Sigmoid colon (tissue), 7 donors: ENCODE measurements around the gene SPAG16. TPM values are rescaled to one million over a fixed set of nuclear protein-coding genes. Genes with fewer than 3 reads are reported as not detected.

Source experiments
- DNase-seq: peaks from one replicate; pipeline ENCODE4 v3.0.0-alpha.2; 2019
- H3K27ac ChIP-seq, 4 donors: fragments of 200-600 bp; sonication (generic); one replicate each; pipeline ENCODE4 v1.5.1; 2016 to 2019; ENCODE audit warnings: mild to moderate bottlenecking in 1 of 4
- H3K27me3 ChIP-seq, 3 donors: fragments of 200-600 bp; sonication (generic); one replicate each; pipeline ENCODE4 v1.5.1; 2019; ENCODE audit warnings: mild to moderate bottlenecking in 1 of 3
- H3K36me3 ChIP-seq, 4 donors: fragments of 200-600 bp; sonication (generic); one replicate each; pipeline ENCODE4 v1.5.1; 2016 to 2019
- H3K4me1 ChIP-seq, 4 donors: fragments of 200-600 bp; sonication (generic); one replicate each; pipeline ENCODE4 v1.5.1; 2017 to 2019
- H3K4me3 ChIP-seq, 4 donors: fragments of 200-600 bp; sonication (generic); one replicate each; pipeline ENCODE4 v1.5.1; 2017 to 2019; ENCODE audit warnings: mild to moderate bottlenecking in 2 of 4, moderate library complexity in 1 of 4
- H3K9me3 ChIP-seq, 4 donors: fragments of 200-600 bp in 3 of 4; sonication (generic) in 3 of 4; one replicate each; pipeline versions ENCODE4 v1.5.1 to v1.6.1; 2013 to 2019
- CTCF ChIP-seq, 4 experiments: fragments of 450-650 bp in 3 of 4; fragments of 200-600 bp in 1 of 4; IDR thresholded peaks; one replicate each; pipeline ENCODE4 v1.5.1; 2016 to 2019; ENCODE audit warnings: antibody characterized with exemption in 4 of 4, mild to moderate bottlenecking in 3 of 4, moderate library complexity in 2 of 4
- EP300 ChIP-seq, 4 donors: sonication (generic); formaldehyde crosslinking; IDR thresholded peaks; one replicate each; pipeline ENCODE4 v1.6.1; 2017; ENCODE audit warnings: antibody characterized with exemption in 4 of 4
- POLR2A ChIP-seq, 2 donors: fragments of 450-650 bp; IDR thresholded peaks; one replicate each; pipeline ENCODE4 v1.6.1; 2016; ENCODE audit warnings: antibody characterized with exemption in 2 of 2, mild to moderate bottlenecking in 2 of 2, moderate library complexity in 2 of 2
- POLR2AphosphoS5 ChIP-seq, 4 donors: sonication (generic); formaldehyde crosslinking; IDR thresholded peaks; one replicate each; pipeline ENCODE4 v1.6.1; 2017; ENCODE audit warnings: antibody characterized with exemption in 4 of 4
- WGBS, 2 donors: extraction: QIAGEN DNeasy Blood & Tissue Kit; methylation state at CpG; one replicate each; pipeline ENCODE4 v1.1.7; 2013; 5-methylcytosine and 5-hydroxymethylcytosine counted together
- intact Hi-C: fragments of 100-400 bp; cut with DNase I; formaldehyde crosslinking; loops from one replicate; pipeline ENCODE4 v1.15.1; 2023
- polyA plus RNA-seq, 3 donors: library from polyadenylated mRNA; stranded (reverse); fragments of 200-250 nt; gene quantifications; one replicate each; pipeline ENCODE4 v1.2.3, GENCODE V29; 2013
- total RNA-seq, 4 donors: library from RNA; depleted of rRNA; stranded (reverse); fragments of >200 nt; gene quantifications; one replicate each; pipeline ENCODE4 v1.1.0, GENCODE V29; 2016
- donor health status: healthy with polysubstance abuse.
- donor health status: Bipolar disorder and iron deficiency.
- donor health status: healthy.

The SPAG16 gene
- total and polyA plus RNA-seq, 7 donors: 13.1 to 70.3 (median 36.0) TPM

GRCh38 chr2:214215107-214215506, 930.8 kb downstream of the SPAG16 start:
- 68 to 88% methylated on average over 1 of the region's 1 CpG for WGBS, 2 donors
- TF ChIP-seq POLR2AphosphoS5 (IDR thresholded peaks at IDR 0.05) (no peak), POLR2A (IDR thresholded peaks at IDR 0.05) (no peak), EP300 (IDR thresholded peaks at IDR 0.05) (no peak), CTCF (IDR thresholded peaks at IDR 0.05) (no peak)

GRCh38 chr2:214217136-214217535, 932.9 kb downstream of the SPAG16 start:
- TF ChIP-seq CTCF (IDR thresholded peaks at IDR 0.05): no peak
- TF ChIP-seq EP300 (IDR thresholded peaks at IDR 0.05): no peak
- TF ChIP-seq POLR2A (IDR thresholded peaks at IDR 0.05): no peak
- TF ChIP-seq POLR2AphosphoS5 (IDR thresholded peaks at IDR 0.05): no peak
- H3K36me3 ChIP-seq: no peaks in the 10 kb centered on the region
- H3K4me1 ChIP-seq: no peaks in the 10 kb centered on the region
- no peak overlapping the region for H3K27ac ChIP-seq
- WGBS, 2 donors: 49 to 63% methylated on average over 2 of the region's 2 CpGs
- DNase-seq: no peak
- intact Hi-C loops: no loop called here
- no peak overlapping the region for H3K4me3 ChIP-seq
- H3K27me3 ChIP-seq: no peaks in the 10 kb centered on the region
- H3K9me3 ChIP-seq: no peaks in the 10 kb centered on the region

More at GRCh38 chr2:214215107-214215506, 930.8 kb downstream of the SPAG16 start:
- Histone ChIP-seq H3K4me3 (no peak overlapping the region), H3K9me3 (no peaks in the 10 kb centered on the region), H3K27me3 (no peaks in the 10 kb centered on the region), H3K36me3 (no peaks in the 10 kb centered on the region), H3K27ac (no peak overlapping the region), H3K4me1 (no peaks in the 10 kb centered on the region)
- DNase-seq: no peak
- intact Hi-C loops: no loop called here

- 35 to 49% methylated on average over 1 of the region's 1 CpG for WGBS, 2 donors
- Histone ChIP-seq H3K27me3 (no peaks in the 10 kb centered on the region), H3K4me3 (no peak overlapping the region), H3K27ac (no peak overlapping the region), H3K4me1 (no peaks in the 10 kb centered on the region), H3K36me3 (no peaks in the 10 kb centered on the region), H3K9me3 (no peaks in the 10 kb centered on the region)
- no peak for DNase-seq
- intact Hi-C loops: no loop called here
- TF ChIP-seq EP300 (IDR thresholded peaks at IDR 0.05): no peak
- TF ChIP-seq POLR2A (IDR thresholded peaks at IDR 0.05): no peak
- TF ChIP-seq POLR2AphosphoS5 (IDR thresholded peaks at IDR 0.05): no peak
- TF ChIP-seq CTCF (IDR thresholded peaks at IDR 0.05): no peak
Measured at GRCh38 chr2:214217599-214217998, 933.3 kb downstream of the SPAG16 start.

- Histone ChIP-seq H3K9me3 (no peaks in the 10 kb centered on the region), H3K4me3 (no peak overlapping the region), H3K27ac (no peak overlapping the region), H3K27me3 (no peaks in the 10 kb centered on the region), H3K4me1 (no peaks in the 10 kb centered on the region), H3K36me3 (no peaks in the 10 kb centered on the region)
- intact Hi-C loops: no loop called here
- WGBS, 2 donors: 37 to 45% methylated on average over 3 of the region's 3 CpGs
- no peak for DNase-seq
- TF ChIP-seq POLR2A (IDR thresholded peaks at IDR 0.05): no peak
- TF ChIP-seq POLR2AphosphoS5 (IDR thresholded peaks at IDR 0.05): no peak
- TF ChIP-seq CTCF (IDR thresholded peaks at IDR 0.05): no peak
- no peak for TF ChIP-seq EP300 (IDR thresholded peaks at IDR 0.05)
Measured at GRCh38 chr2:214220251-214220650, 936.0 kb downstream of the SPAG16 start.

- Histone ChIP-seq H3K36me3 (no peaks in the 10 kb centered on the region), H3K27me3 (no peaks in the 10 kb centered on the region), H3K27ac (no peak overlapping the region), H3K9me3 (no peaks in the 10 kb centered on the region), H3K4me3 (no peak overlapping the region), H3K4me1 (no peaks in the 10 kb centered on the region)
- 82 to 85% methylated on average over 2 of the region's 2 CpGs for WGBS, 2 donors
- TF ChIP-seq CTCF (IDR thresholded peaks at IDR 0.05): no peak
- no peak for TF ChIP-seq POLR2AphosphoS5 (IDR thresholded peaks at IDR 0.05)
- TF ChIP-seq EP300 (IDR thresholded peaks at IDR 0.05): no peak
- TF ChIP-seq POLR2A (IDR thresholded peaks at IDR 0.05): no peak
- no peak for DNase-seq
- intact Hi-C loops: no loop called here
Measured at GRCh38 chr2:214226061-214226460, 941.8 kb downstream of the SPAG16 start.
